Measurements from ENCODE around the gene TBX19.
"Not testable (repeated sequence)": the region's sequence is repeated elsewhere in the genome, so short reads cannot be mapped to it uniquely, and the experiment has no call there.

Gene TBX19

DNA sequence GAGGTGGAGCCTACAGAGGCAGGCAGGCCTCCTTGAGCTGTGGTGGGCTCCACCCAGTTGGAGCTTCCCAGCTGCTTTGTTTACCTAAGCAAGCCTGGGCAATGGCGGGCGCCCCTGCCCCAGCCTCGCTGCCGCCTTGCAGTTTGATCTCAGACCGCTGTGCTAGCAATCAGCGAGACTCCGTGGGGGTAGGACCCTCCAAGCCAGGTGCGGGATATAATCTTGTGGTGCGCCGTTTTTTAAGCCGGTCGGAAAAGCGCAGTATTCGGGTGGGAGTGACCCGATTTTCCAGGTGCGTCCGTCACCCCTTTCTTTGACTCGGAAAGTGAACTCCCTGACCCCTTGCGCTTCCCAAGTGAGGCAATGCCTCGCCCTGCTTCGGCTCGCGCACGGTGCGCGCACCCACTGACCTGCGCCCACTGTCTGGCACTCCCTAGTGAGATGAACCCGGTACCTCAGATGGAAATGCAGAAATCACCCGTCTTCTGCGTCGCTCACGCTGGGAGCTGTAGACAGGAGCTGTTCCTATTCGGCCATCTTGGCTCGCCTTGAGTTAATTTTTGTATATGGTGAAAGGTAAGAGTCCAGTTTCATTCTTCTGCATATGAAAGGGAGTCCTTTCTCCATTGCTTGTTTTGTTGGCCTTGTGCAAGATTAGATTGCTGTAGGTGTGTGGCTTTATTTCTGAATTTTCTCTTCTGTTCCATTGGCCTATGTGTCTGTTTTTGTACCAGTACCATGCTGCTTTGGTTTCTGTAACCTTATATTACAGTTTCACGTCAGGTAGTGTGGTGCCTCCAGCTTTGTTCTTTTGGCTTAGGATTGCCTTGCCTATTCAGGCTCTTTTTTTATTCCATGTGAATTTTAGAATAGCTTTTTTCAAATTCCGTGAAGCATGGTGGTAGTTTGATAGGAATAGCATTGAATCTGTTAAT is 73.9 kb downstream of the TBX19 start:
- not testable (repeated sequence) for DNase-seq (ENCODE audit: low read depth, low spot score)

DNA sequence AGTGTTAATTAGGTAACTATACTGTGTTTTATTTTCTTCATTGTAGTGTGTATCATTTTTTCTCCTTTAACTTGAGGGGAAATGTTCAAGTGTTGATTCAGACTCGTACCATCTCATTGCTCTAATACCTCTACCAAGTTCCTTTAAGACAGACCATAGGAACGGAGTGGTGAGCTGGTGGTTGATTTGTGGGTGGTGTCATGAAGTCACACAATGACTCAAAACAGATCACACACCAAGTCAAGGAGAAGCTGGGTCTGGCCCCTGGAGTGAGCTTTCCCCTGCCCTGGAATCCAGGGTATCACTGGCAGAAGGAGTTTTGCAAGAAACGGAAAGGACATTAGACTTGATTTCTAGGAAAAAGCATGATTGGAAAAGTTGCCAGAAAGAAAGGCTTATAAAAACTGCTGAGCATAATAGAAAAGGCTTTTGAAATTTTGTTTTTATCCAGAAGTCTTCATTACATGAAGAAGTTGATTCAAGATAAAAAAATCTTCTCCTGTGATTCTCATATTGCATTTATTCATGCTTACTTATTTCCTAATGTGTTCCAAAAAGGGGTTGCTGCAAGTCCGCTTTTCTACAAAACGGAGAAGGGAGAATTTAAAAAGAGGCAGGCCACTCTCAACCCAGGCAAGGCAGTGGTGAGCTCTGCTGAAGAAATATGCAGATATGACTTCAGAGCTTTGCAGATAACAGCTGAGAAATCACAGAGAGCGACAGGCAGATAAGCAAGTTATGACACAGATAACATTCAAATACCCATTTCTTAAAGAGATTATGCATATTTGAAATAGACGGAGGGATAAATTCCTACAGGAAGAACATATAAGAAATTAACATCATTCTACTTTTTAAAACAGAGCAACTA is 79.7 kb downstream of the TBX19 start:
- DNase-seq (ENCODE audit: low read depth, low spot score): no peak

DNA sequence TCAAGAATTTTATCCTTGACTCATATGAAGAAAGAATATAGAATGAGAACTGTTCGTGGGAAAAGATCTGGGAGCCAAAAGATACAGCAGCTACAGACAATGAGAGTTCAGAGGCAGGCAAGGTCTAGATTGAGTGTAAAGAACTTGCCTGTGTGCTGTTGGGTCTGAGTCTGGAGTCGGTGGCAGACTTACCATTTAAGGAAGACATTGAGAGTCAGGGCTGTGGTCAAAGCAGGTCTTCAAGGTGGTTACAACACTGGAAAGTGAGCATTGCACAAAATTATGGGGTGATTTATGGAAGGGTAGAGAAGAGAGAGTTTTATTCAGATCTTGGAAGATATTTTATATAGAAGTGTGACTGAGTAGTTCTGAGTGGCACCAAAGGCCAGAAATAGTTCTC is 80.6 kb downstream of the TBX19 start:
- no peak for DNase-seq (ENCODE audit: low read depth, low spot score)

DNA sequence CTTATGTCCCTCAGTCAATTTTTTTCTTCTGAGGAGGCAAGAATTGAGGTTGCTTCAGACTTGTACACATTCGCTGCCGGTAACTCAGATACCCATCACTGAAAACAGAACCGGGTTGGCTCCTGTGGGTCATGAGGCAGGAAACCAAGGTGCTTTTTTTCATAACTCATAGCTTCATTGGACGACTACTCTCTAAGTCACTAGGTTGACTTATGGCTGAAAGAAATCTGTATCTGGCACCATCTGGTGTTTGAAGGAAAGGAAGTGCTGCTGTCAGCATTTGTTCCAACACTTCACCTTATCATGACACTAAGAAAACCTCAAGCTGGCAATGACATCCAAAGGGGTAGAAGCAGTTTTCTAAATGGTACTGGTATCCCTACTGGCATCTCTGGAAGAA is 82.3 kb downstream of the TBX19 start:
- no peak for DNase-seq (ENCODE audit: low read depth, low spot score)

Measured in brain pericyte (primary cell).